Neuron (in vitro differentiated cells): ENCODE data around the gene ACTMAP.
"Not testable (repeated sequence)": the region's sequence is repeated elsewhere in the genome, so short reads cannot be mapped to it uniquely, and the experiment has no call there.

Experiments
- H2AFZ ChIP-seq: one replicate; pipeline ENCODE4 v1.6.1; 2013; ENCODE audit warnings: low read depth, mild to moderate bottlenecking, inconsistent platforms, low read length, moderate library complexity
- H3K27me3 ChIP-seq: one replicate; pipeline ENCODE4 v1.6.1; 2013; ENCODE audit warnings: low read length; ENCODE audit not compliant: insufficient read depth
- H3K36me3 ChIP-seq: one replicate; pipeline ENCODE4 v1.6.1; 2013; ENCODE audit warnings: low read length; ENCODE audit not compliant: insufficient read depth
- H3K4me1 ChIP-seq: one replicate; pipeline ENCODE4 v1.6.1; 2013; ENCODE audit warnings: low read length; ENCODE audit not compliant: insufficient read depth
- H3K4me3 ChIP-seq: 2 replicates; pipeline ENCODE4 v1.5.1; 2013; ENCODE audit warnings: mild to moderate bottlenecking, low read length, moderate library complexity
- H3K9me3 ChIP-seq: one replicate; pipeline ENCODE4 v1.6.1; 2013; ENCODE audit warnings: low read length

ACTMAP gene

DNA sequence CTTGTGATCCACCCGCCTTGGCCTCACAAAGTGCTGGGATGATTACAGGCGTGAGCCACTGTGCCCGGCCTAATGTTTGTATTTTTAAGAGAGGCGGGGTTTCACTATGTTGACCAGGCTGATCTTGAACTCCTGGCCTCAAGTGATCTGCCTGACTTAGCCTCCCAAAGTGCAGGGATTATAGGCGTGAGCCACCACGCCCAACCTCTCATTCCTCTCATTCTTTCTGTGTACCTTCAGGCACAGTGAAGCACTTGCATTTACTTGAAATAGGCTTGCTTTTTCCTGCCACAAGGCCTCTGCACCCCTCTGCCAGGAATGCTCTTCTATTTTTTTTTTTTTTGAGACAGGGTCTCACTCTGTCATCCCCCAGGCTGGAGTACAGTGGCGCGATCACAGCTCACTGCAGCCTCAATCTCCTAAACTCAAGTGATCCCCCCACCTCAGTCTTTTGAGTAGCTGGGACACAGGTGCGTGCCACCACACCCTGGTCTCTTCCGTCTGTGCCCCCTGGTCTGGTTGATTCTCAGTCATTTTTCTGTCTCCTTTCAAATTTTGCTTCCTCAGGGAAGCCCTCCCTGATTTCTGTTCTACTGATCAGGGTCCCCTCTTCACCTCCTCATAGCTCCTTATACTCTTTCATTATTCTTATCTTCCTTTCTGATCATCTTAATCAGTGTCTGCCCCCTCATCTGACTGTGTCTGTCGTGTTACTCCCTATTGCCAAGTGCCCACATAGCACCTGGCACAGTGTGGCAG is 15.1 kb downstream of the ACTMAP start:
- Histone ChIP-seq H3K9me3 (peaks cover 2% of the 10 kb centered on the region), H3K4me3 (no peak overlapping the region), H2AFZ (no peak overlapping the region), H3K27me3 (no peaks in the 10 kb centered on the region), H3K36me3 (peaks cover 82% of the 10 kb centered on the region), H3K4me1 (no peaks in the 10 kb centered on the region)

GRCh38 chr19:40733149-40733548 is 17.1 kb downstream of the ACTMAP start:
- peaks cover 76% of the 10 kb centered on the region for H3K36me3 ChIP-seq

DNA sequence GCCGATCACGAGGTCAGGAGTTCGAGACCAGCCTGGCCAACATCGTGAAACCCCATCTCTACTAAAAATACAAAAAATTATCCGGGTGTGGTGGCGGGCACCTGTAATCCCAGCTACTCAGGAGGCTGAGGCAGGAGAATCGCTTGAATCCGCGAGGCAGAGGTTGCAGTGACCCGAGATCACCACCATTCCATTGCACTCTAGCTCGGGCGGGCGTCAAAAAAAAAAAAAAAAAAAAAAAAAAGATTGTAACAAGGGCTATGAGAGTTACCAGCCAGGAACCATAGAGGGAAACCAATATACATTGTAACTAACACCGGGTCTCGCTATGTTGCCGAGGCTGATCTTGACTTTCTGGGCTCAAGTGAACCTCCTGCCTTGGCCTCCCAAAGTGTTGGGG is 18.0 kb downstream of the ACTMAP start:
- H3K4me1 ChIP-seq, H3K27me3 ChIP-seq, H3K4me3 ChIP-seq, H3K9me3 ChIP-seq, H2AFZ ChIP-seq: not testable (repeated sequence)
- peaks cover 81% of the 10 kb centered on the region for H3K36me3 ChIP-seq

More at GRCh38 chr19:40733149-40733548, 17.1 kb downstream of the ACTMAP start:
- H3K4me1 ChIP-seq, result no peaks in the 10 kb centered on the region
- peaks cover 2% of the 10 kb centered on the region for H3K9me3 ChIP-seq
- no peak overlapping the region for H3K4me3 ChIP-seq
- no peaks in the 10 kb centered on the region for H3K27me3 ChIP-seq
- H2AFZ ChIP-seq, result no peak overlapping the region

- not testable (repeated sequence) for H2AFZ ChIP-seq, H3K4me3 ChIP-seq, H3K27me3 ChIP-seq, H3K9me3 ChIP-seq, H3K4me1 ChIP-seq
- peaks cover 74% of the 10 kb centered on the region for H3K36me3 ChIP-seq
Measured at GRCh38 chr19:40730065-40730464, 20.2 kb downstream of the ACTMAP start.

GRCh38 chr19:40726279-40726678 is 24.0 kb downstream of the ACTMAP start:
- peaks cover 50% of the 10 kb centered on the region for H3K36me3 ChIP-seq
- H3K4me3 ChIP-seq, result no peak overlapping the region
- peaks cover 7% of the 10 kb centered on the region for H3K9me3 ChIP-seq
- no peaks in the 10 kb centered on the region for H3K4me1 ChIP-seq
- no peak overlapping the region for H2AFZ ChIP-seq
- H3K27me3 ChIP-seq, result no peaks in the 10 kb centered on the region

DNA sequence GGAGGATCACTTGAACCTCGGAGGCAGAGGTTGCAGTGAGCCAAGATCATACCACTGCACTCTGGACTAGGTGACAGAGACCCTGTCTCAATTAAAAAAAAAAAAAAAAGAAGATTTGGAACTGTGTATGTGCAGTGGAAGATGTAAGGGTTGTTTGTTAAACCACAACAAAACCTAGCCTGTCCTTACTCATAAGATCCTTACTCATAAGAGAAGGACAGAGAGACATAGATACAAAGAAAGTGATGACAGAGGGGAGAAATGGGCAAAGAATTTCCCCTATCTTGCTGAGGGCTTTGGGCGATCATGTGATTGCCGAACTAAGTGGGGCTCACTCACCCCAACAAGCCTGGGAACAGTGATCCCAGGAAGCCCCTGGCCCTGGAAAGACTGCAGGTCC is 25.4 kb downstream of the ACTMAP start:
- Histone ChIP-seq H3K9me3 (peaks cover 4% of the 10 kb centered on the region), H3K4me3 (no peak overlapping the region), H2AFZ (no peak overlapping the region), H3K36me3 (peaks cover 39% of the 10 kb centered on the region), H3K4me1 (peaks cover under 1% of the 10 kb centered on the region), H3K27me3 (no peaks in the 10 kb centered on the region)

GRCh38 chr19:40724315-40724714 is 26.0 kb downstream of the ACTMAP start:
- Histone ChIP-seq H3K9me3 (peaks cover 4% of the 10 kb centered on the region), H3K27me3 (no peaks in the 10 kb centered on the region), H3K36me3 (peaks cover 37% of the 10 kb centered on the region), H2AFZ (no peak overlapping the region), H3K4me3 (no peak overlapping the region), H3K4me1 (peaks cover 5% of the 10 kb centered on the region)

DNA sequence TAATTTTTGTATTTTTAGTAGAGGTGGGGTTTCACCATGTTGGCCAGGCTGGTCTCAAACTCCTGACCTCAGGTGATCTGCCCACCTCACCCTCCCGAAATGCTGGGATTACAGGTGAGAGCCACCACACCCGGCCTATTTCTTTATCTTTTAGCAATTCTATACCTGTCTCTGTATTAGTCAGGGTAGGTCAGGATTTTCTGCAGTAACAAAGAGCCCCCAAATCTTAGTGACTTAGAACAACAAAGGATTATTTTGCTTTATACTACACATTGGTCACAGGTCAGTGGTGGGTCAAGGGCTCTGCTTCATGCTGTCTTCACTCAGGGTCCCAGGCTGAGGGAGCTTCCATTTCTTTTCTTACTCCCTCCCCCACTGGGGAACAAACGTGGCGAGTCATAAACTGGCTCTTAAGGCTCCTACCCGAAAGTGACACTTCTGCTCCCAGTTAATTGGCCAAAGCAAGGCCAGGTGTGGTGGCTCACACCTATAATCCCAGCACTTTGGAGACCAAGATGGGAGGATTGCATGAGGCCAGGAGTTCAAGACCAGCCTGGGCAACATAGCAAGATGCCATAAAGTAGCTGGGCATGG is 26.5 kb downstream of the ACTMAP start:
- H3K4me3 ChIP-seq, result no peak overlapping the region
- peaks cover 34% of the 10 kb centered on the region for H3K36me3 ChIP-seq
- no peak overlapping the region for H2AFZ ChIP-seq
- peaks cover 11% of the 10 kb centered on the region for H3K4me1 ChIP-seq
- H3K9me3 ChIP-seq, result peaks cover 4% of the 10 kb centered on the region
- H3K27me3 ChIP-seq, result no peaks in the 10 kb centered on the region

- Histone ChIP-seq H2AFZ (no peak overlapping the region), H3K27me3 (no peaks in the 10 kb centered on the region), H3K9me3 (no peaks in the 10 kb centered on the region), H3K4me1 (peaks cover 25% of the 10 kb centered on the region), H3K4me3 (no peak overlapping the region), H3K36me3 (peaks cover 20% of the 10 kb centered on the region)
Measured at GRCh38 chr19:40721936-40722661, 28.2 kb downstream of the ACTMAP start.

DNA sequence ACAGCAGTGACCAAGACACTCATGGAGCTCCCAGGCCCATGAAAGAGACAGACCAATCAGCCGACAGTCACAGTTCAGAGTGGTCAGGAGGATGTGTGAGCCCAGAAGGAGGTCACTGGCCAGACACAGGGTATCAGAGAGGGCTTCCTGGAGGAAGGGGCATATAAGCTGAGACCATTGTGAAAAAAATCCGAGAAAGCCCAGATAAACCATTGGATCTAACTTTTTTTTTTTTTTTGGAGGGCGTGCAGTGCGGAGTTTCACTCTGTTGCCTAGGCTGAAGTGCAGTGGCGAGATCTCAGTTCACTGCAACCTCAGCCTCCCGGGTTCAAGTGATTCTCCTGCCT is 29.2 kb downstream of the ACTMAP start:
- H3K9me3 ChIP-seq, result no peaks in the 10 kb centered on the region
- peaks cover 27% of the 10 kb centered on the region for H3K4me1 ChIP-seq
- no peaks in the 10 kb centered on the region for H3K27me3 ChIP-seq
- H2AFZ ChIP-seq, result no peak overlapping the region
- no peak overlapping the region for H3K4me3 ChIP-seq
- peaks cover 15% of the 10 kb centered on the region for H3K36me3 ChIP-seq

GRCh38 chr19:40719414-40719894 is 30.8 kb downstream of the ACTMAP start:
- H3K4me3 ChIP-seq, result peak overlapping the region; percentile 83
- H3K36me3 ChIP-seq, result peaks cover 5% of the 10 kb centered on the region
- no peaks in the 10 kb centered on the region for H3K27me3 ChIP-seq
- no peaks in the 10 kb centered on the region for H3K9me3 ChIP-seq
- H3K4me1 ChIP-seq, result peaks cover 39% of the 10 kb centered on the region
- no peak overlapping the region for H2AFZ ChIP-seq

DNA sequence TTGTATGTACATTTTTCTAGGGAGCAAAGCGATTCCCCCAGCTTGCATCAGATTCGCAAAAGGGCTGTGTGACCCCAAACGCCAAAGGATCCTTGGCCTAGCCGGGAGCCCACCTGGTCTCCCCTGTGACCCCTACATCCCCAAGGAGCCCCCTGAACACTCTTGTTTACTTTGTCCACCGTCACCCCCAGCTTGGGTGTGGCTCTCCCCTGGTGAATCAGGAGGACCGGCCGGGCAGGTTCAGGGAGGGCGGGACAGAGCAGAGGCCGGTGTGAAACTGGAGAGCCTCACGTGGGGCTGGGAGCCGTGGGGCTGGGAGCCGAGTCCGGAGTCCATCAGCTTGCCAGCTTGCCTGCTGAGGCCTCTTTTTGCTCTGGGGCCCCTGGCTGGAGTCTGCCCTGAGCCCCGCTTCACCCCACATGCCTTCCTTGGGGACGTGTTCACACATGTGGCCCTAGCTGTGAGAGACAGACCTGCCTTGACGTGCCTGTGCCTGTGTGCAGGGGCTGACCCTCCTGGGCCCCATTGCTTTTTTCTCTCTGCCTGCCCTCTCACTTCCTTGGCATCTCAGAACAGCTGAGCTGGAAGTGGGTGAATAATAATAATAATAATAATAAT is 31.4 kb downstream of the ACTMAP start:
- peaks cover 43% of the 10 kb centered on the region for H3K4me1 ChIP-seq
- H3K36me3 ChIP-seq, result peaks cover 3% of the 10 kb centered on the region
- H3K27me3 ChIP-seq, result no peaks in the 10 kb centered on the region
- H3K9me3 ChIP-seq, result no peaks in the 10 kb centered on the region
- H2AFZ ChIP-seq, result no peak overlapping the region
- H3K4me3 ChIP-seq, result peak overlapping the region; percentile 83
